Cardiac muscle cell (in vitro differentiated cells and primary cell): ENCODE results near the gene PNLIPRP1. TPM values are rescaled to one million over a fixed set of nuclear protein-coding genes. Genes with fewer than 3 reads are reported as not detected.

ENCODE experiments used
- DNase-seq, 2 donors: peaks; one replicate each; pipeline versions ENCODE4 v3.0.0 to v3.0.0-alpha.2; 2010 to 2017; ENCODE audit warnings: low read depth in 1 of 2, low spot score in 1 of 2
- H3K27ac ChIP-seq: fragments of 200-600 bp; sonication (generic); 2 replicates; pipeline ENCODE4 v1.5.1; 2016
- H3K27me3 ChIP-seq: fragments of 200-600 bp; sonication (generic); 2 replicates; pipeline ENCODE4 v1.6.0; 2016; ENCODE audit warnings: control low read depth
- H3K36me3 ChIP-seq: fragments of 200-600 bp; sonication (generic); 2 replicates; pipeline ENCODE4 v1.5.1; 2016; ENCODE audit warnings: control low read depth
- H3K4me1 ChIP-seq: fragments of 200-600 bp; sonication (generic); 2 replicates; pipeline ENCODE4 v1.8.1; 2017; ENCODE audit warnings: low read depth, mild to moderate bottlenecking, mixed run types
- H3K4me3 ChIP-seq: fragments of 200-600 bp; sonication (generic); 2 replicates; pipeline ENCODE4 v1.5.1; 2016; ENCODE audit warnings: mild to moderate bottlenecking
- H3K9me3 ChIP-seq: fragments of 200-600 bp; sonication (generic); 2 replicates; pipeline ENCODE4 v1.5.1; 2017; ENCODE audit warnings: low read depth, mild to moderate bottlenecking, control low read depth
- CTCF ChIP-seq: IDR thresholded peaks from 2 replicates; pipeline ENCODE4 v1.5.1; 2012; ENCODE audit warnings: low read depth, mild to moderate bottlenecking, low read length
- polyA plus RNA-seq: library from polyadenylated mRNA; unstranded; fragments of >200 nt; fragmentation: Nextera tagmentation; extraction: Ambion mirVana; gene quantifications from 2 replicates; pipeline ENCODE4 v1.2.1, GENCODE V29; 2016
- total RNA-seq: library from RNA; depleted of rRNA; stranded (reverse); fragments of >200 nt; gene quantifications from 2 replicates; pipeline ENCODE4 v1.2.3, GENCODE V29; 2016

Gene PNLIPRP1
- total and polyA plus RNA-seq, 2 experiments from 2014 or later, result not detected

GRCh38 chr10:116589926-116590325 is 833 bp upstream of the PNLIPRP1 start:
- no peak overlapping the region for H3K4me3 ChIP-seq
- no peak for TF ChIP-seq CTCF

GRCh38 chr10:116593139-116593740 is 2.5 kb downstream of the PNLIPRP1 start:
- H3K36me3 ChIP-seq, result no peaks in the 10 kb centered on the region
- no peak for DNase-seq
- no peak overlapping the region for H3K27ac ChIP-seq
- TF ChIP-seq CTCF, result no peak
- no peaks in the 10 kb centered on the region for H3K27me3 ChIP-seq
- no peak overlapping the region for H3K4me3 ChIP-seq
- H3K4me1 ChIP-seq, result no peaks in the 10 kb centered on the region
- H3K9me3 ChIP-seq, result no peaks in the 10 kb centered on the region

More at GRCh38 chr10:116589926-116590325, 833 bp upstream of the PNLIPRP1 start:
- Histone ChIP-seq H3K9me3 (no peaks in the 10 kb centered on the region), H3K4me1 (no peaks in the 10 kb centered on the region), H3K36me3 (no peaks in the 10 kb centered on the region), H3K27ac (no peak overlapping the region), H3K27me3 (no peaks in the 10 kb centered on the region)
- DNase-seq, result no peak

- DNase-seq, result no peak
- Histone ChIP-seq H3K36me3 (no peaks in the 10 kb centered on the region), H3K4me3 (no peak overlapping the region), H3K4me1 (no peaks in the 10 kb centered on the region), H3K9me3 (no peaks in the 10 kb centered on the region), H3K27me3 (peaks cover 2% of the 10 kb centered on the region), H3K27ac (no peak overlapping the region)
- TF ChIP-seq CTCF, result no peak
Observed at GRCh38 chr10:116594525-116595035, 3.8 kb downstream of the PNLIPRP1 start.

- TF ChIP-seq CTCF, result no peak
- Histone ChIP-seq H3K36me3 (no peaks in the 10 kb centered on the region), H3K4me1 (no peaks in the 10 kb centered on the region)
Observed at GRCh38 chr10:116596062-116596461, 5.3 kb downstream of the PNLIPRP1 start.

GRCh38 chr10:116597543-116597942 is 6.8 kb downstream of the PNLIPRP1 start:
- H3K4me1 ChIP-seq, result no peaks in the 10 kb centered on the region
- DNase-seq, result no peak
- H3K4me3 ChIP-seq, result no peak overlapping the region

More at GRCh38 chr10:116596062-116596461, 5.3 kb downstream of the PNLIPRP1 start:
- Histone ChIP-seq H3K9me3 (no peaks in the 10 kb centered on the region), H3K27me3 (peaks cover 12% of the 10 kb centered on the region), H3K4me3 (no peak overlapping the region), H3K27ac (no peak overlapping the region)
- DNase-seq, result no peak

More at GRCh38 chr10:116597543-116597942, 6.8 kb downstream of the PNLIPRP1 start:
- H3K27me3 ChIP-seq, result peaks cover 12% of the 10 kb centered on the region
- H3K36me3 ChIP-seq, result no peaks in the 10 kb centered on the region
- no peak overlapping the region for H3K27ac ChIP-seq
- TF ChIP-seq CTCF, result no peak
- no peaks in the 10 kb centered on the region for H3K9me3 ChIP-seq
